Heart left ventricle (tissue), 13 donors: ENCODE measurements around the gene NSD2.

Experiments
- CTCF ChIP-seq, 12 donors: fragments of 200-600 bp; sonication (generic) in 4 of 12; IDR thresholded peaks; one replicate each; pipeline versions ENCODE4 v1.5.0 to v1.8.0; 2018 to 2022; ENCODE audit warnings: antibody characterized with exemption in 12 of 12, mild to moderate bottlenecking in 5 of 12
- POLR2A ChIP-seq, 2 donors: fragments of 450-650 bp; IDR thresholded peaks; one replicate each; pipeline ENCODE4 v1.6.1; 2017; ENCODE audit warnings: antibody characterized with exemption in 2 of 2, mild to moderate bottlenecking in 2 of 2, moderate library complexity in 2 of 2
- donor health status: ischemic (EF 13 %, LVEDD 7.1; RV severe dilation, severe dysfunction).
- donor health status: DM: no; HTN: yes; CAD: no.
- donor health status: DM: no; HTN: no; CAD: no.
- donor health status: ischemic (EF 25% LVEDD 6.9; RV normal size, moderate dysfunction).
- donor health status: ischemic (EF 25% LVEDD 5.7; RV mildly dilated, moderate dysfunction).
- donor health status: ischemic (EF 35%, LVEDD 5.7; RV mildly dilated, moderate dysfunction).
- donor health status: nonischemic (EF 11% LVEDD 7.7; RV severe dilation, severe dysfunction).
- donor health status: DM: yes; HTN: yes; CAD: no.
- donor health status: PGD.
- donor health status: ischemic (EF 29% LVEDD 5.4; RV normal size, mild dysfunction).
- donor health status: nonischemic (EF 23%, LVEDD 6.1; RV moderate dilation, normal function).

DNA sequence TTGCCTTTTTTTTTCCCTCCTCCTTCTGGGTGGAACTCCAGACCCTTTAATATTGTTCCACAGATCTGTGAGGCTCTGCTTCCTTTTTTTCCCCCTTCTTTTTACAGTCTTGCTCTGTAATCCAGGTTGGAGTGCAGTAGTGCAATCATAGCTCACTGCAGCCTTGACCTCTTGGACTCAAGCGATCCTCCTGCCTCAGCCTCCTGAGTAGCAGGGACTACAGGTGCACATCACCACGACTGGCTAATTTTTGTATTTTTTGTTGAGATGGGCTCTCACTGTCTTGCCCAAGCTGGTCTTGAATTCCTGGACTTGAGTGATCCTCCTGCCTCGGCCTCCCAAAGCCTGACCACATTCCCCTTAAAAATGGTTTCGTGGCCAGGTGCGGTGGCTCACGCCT lies 26.8 kb downstream of the NSD2 start:
- TF ChIP-seq CTCF (IDR thresholded peaks at IDR 0.05), result no peak
- no peak for TF ChIP-seq POLR2A (IDR thresholded peaks at IDR 0.05)
